ENCODE measurements around the gene POU2AF1. TPM values are rescaled to one million over a fixed set of nuclear protein-coding genes. Genes with fewer than 3 reads are reported as not detected.
A peak's percentile ranks its signal among the peaks of the same experiment; 100 is the strongest.

Gene POU2AF1
- total and polyA plus RNA-seq, 2 of the 13 experiments (the other 11 are each of a cell fraction or from before 2014, with no cell fraction given) = 1.9 to 3.6 TPM

DNA sequence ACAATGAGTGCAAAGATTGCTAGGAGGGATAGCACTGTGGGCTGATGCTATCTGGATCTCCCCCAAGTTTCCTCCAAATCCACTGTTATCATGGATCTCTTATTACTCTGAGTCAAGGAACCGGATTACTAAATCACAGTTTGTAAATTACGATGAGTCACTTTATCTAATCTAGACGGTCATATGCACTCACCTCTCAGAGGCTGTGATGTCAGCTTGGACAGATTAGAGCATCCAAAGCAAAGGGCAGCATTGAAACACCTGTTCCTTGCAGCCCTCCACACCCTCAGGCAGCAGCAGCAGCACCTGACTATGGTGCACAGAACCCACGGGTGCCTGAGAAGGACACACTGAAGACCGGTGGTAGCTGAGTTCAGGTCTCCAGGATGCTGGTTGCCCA lies 14.0 kb upstream of the POU2AF1 start:
- Histone ChIP-seq H4K20me1 (ENCODE audit: insufficient read depth, low read length) (no peaks in the 10 kb centered on the region), H3K9ac (ENCODE audit: insufficient read depth, low read depth, low read length) (no peak overlapping the region), H3K4me2 (ENCODE audit: low read depth, low read length) (no peak overlapping the region), H2AFZ (ENCODE audit: low read length) (no peak overlapping the region), H3K27me3 (ENCODE audit: control insufficient read depth in 1 of 2, insufficient read depth in 2 of 2, low read length in 2 of 2) (no peaks in the 10 kb centered on the region), H3K79me2 (ENCODE audit: insufficient read depth, low read length) (no peaks in the 10 kb centered on the region), H3K9me3 (ENCODE audit: low read length) (no peaks in the 10 kb centered on the region), H3K4me3 (replicated peaks in 1 of 3; ENCODE audit: insufficient read depth in 1 of 3, low read depth in 2 of 3, low read length in 3 of 3) (no peak overlapping the region), H3K27ac (ENCODE audit: extremely low read length, insufficient read depth, low read length) (no peak overlapping the region), H3K36me3 (replicated peaks in 1 of 2; ENCODE audit: control insufficient read depth in 1 of 2, insufficient read depth in 2 of 2, low read length in 2 of 2) (no peaks in the 10 kb centered on the region), H3K4me1 (ENCODE audit: insufficient read depth, low read length) (peaks cover 77% of the 10 kb centered on the region)
- no TSS peak for BruUV-seq (replicated peaks)
- ChIA-PET POLR2A (interaction anchor here (2.5 kb wide), 1 partner anchor 33 kb away, joined by 5 read pairs; no protein-coding TSS in a partner anchor), CTCF (ENCODE audit: low intra/inter-chr PET ratio, low total read pairs) (interaction anchor here (0.7 kb wide), 1 partner anchor 109 kb away, joined by 3 read pairs; no protein-coding TSS in a partner anchor)
- DNase-seq (ENCODE audit: low spot score) = no peak
- ATAC-seq = no peak
- in situ Hi-C loops (cut with HindIII; ENCODE audit: extremely low pct_ligation_motif_present, low pct_unique_long_range_greater_than_20kb) (no loop called here), intact Hi-C loops (cut with micrococcal nuclease; ENCODE audit: unreplicated experiment) (no loop called here)
- 95% methylated on average over 5 of the region's 5 CpGs for WGBS (ENCODE audit: low lambda C conversion rate)
- FAIRE-seq = no peak
- TF ChIP-seq NR2C2 (CRISPR knock-in tag; IDR thresholded peaks at IDR 0.05; ENCODE audit: borderline replicate concordance) = no peak
- TF ChIP-seq ZNF567 (CRISPR knock-in tag; IDR thresholded peaks at IDR 0.05; ENCODE audit: borderline replicate concordance) = no peak
- peak; percentile 28; the same call in 1 of the 2 replicates for TF ChIP-seq NFE2L2 (IDR thresholded peaks at IDR 0.05; ENCODE audit: low read length)
- no peak for TF ChIP-seq MTA3 (CRISPR knock-in tag; IDR thresholded peaks at IDR 0.05)
- TF ChIP-seq, protein P1, sequence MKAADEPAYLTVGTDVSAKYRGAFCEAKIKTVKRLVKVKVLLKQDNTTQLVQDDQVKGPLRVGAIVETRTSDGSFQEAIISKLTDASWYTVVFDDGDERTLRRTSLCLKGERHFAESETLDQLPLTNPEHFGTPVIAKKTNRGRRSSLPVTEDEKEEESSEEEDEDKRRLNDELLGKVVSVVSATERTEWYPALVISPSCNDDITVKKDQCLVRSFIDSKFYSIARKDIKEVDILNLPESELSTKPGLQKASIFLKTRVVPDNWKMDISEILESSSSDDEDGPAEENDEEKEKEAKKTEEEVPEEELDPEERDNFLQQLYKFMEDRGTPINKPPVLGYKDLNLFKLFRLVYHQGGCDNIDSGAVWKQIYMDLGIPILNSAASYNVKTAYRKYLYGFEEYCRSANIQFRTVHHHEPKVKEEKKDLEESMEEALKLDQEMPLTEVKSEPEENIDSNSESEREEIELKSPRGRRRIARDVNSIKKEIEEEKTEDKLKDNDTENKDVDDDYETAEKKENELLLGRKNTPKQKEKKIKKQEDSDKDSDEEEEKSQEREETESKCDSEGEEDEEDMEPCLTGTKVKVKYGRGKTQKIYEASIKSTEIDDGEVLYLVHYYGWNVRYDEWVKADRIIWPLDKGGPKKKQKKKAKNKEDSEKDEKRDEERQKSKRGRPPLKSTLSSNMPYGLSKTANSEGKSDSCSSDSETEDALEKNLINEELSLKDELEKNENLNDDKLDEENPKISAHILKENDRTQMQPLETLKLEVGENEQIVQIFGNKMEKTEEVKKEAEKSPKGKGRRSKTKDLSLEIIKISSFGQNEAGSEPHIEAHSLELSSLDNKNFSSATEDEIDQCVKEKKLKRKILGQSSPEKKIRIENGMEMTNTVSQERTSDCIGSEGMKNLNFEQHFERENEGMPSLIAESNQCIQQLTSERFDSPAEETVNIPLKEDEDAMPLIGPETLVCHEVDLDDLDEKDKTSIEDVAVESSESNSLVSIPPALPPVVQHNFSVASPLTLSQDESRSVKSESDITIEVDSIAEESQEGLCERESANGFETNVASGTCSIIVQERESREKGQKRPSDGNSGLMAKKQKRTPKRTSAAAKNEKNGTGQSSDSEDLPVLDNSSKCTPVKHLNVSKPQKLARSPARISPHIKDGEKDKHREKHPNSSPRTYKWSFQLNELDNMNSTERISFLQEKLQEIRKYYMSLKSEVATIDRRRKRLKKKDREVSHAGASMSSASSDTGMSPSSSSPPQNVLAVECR (CRISPR knock-in tag; IDR thresholded peaks at IDR 0.05; ENCODE audit: borderline replicate concordance) = 0 out of 2 replicates have a peak, but pooled peaks have one; percentile 22
- no peak for TF ChIP-seq POLR2AphosphoS5 (IDR thresholded peaks at IDR 0.05; ENCODE audit: low read depth, low read length)
- TF ChIP-seq DR1 (CRISPR knock-in tag; IDR thresholded peaks at IDR 0.05) = no peak
- TF ChIP-seq ZNF207 (IDR thresholded peaks at IDR 0.05; ENCODE audit: borderline replicate concordance) = no peak
